HG03108 (cell line): ENCODE results near the gene WNT5B.

Source experiments
- ATAC-seq: cut with Tn5 transposase; IDR thresholded peaks from one replicate; pipeline ENCODE4 v1.9.1; 2021; ENCODE audit warnings: moderate library complexity; ENCODE audit not compliant: unreplicated experiment

WNT5B gene

DNA sequence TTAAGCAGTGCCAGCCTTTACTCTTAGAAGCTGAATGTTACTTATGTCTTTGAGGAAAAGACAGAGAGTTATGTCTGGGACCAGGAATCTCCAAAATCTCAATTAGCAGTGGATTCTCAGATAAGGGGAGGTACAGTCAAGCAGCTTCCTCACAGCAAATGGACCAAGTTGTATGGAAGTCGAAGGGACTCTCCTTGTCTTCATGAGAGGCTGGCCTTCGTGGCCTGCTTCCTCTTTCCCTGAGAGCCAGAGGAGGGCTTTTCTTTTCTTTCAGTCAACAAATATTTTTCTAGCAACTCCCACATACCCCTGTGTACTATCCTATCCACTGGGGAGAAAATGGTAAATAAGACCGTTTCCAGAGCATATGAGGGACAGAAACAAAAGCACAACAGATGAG is 6.6 kb upstream of the WNT5B start:
- ATAC-seq, result no peak

DNA sequence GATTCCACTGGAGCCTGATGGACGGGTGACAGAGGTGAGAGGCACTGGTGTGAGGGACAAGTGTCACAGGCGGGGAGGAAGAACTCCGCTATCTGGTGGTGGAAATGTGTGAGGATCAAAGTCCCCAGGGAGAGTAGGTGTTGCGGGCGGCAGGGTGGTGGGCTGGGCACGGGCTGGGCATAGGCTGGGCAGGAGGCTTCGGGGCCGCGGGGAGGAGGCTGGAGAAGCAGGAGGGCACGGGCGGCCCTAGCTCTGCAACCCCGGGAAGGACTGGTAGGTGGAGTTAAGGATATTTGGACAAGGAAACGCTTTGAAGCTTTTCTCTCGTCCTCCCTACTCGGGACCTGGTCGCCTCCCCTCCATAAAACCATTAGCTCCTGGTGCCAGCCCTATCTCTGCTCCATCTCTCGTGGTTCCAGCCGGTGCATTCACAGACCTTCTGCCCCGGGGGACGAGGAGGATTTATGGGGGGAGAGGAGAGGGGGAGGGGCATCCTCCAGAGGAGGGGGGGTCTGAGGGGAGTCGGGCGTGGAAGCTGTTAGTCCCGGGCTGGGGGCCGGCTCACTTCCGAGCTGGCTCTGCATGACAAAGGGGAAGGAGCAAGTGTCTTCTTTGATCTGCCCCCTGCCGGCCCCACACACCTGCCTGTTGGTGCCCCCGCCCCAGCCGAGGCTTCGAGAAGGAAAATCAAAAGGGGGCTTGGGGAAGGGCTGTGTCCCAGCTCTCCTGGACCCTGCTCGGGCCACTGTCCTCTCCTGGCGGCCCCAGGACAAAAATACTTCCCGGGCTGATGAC is 504 bp downstream of the WNT5B start:
- no peak for ATAC-seq

DNA sequence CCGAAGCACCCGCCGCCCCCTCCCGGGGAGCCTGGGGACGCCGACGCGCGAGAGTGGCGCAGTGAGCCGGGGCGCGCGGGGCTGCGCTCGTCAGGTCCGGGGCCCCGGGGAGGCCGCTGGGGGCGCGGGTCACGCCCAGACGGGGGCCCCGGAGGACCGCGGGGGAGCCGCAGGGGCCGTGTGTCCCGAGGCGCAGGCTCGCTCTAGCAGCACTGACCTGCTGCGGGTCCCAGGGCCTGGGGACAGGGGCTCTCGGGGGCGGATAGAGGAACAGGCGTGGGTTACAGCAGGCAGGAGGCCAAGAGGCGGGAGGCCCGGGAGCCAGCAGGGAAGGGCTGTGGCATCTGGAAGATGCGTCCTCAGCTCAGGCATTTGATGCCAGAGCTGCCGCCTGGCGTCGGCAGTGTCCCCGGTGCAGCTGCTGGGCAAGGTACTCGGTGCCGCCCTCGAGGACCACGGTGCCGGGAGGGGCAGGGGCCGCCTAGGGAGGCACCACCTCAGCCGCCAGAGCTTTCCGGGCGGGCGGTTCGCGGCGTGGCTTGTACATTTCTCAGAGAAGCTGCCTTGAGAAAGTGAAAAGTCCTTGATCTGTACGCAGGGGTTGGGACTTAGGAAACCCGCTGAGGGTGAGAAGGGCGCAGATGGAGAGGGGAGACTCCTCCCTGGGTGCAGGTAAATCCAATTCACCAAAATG is 1.2 kb downstream of the WNT5B start:
- no peak for ATAC-seq

DNA sequence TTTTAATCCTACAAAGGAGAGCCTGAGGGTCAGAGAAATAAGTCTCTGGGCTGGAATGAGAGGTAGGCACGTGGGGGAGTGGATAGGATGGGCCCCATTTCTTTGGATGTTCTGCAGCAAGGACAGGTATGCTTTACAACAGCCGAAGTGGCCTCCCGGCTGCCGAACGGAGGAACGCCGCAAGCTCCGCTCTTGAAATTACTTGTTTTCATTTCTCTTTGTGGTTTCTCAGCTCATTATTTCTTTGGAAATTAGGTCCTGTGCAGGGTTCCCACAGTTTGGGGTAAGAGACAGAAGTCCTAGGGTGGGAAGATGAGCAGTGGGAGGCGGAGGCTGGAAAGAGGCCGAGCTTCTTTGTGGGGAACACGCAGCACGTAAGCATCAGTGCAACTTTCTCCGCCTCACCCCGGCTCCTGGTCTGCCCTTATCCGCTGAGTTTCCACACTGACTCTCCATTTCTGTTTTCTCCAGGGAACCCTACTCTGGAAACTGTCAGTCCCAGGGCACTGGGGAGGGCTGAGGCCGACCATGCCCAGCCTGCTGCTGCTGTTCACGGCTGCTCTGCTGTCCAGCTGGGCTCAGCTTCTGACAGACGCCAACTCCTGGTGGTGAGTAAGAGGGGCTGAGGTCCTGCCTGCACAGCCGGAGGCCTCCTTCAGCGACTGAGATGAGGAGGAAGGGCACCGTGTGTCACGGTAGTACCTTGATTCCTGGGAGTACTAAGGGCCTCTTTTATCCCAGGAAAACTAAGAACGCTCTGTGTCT is 2.0 kb downstream of the WNT5B start:
- no peak for ATAC-seq

DNA sequence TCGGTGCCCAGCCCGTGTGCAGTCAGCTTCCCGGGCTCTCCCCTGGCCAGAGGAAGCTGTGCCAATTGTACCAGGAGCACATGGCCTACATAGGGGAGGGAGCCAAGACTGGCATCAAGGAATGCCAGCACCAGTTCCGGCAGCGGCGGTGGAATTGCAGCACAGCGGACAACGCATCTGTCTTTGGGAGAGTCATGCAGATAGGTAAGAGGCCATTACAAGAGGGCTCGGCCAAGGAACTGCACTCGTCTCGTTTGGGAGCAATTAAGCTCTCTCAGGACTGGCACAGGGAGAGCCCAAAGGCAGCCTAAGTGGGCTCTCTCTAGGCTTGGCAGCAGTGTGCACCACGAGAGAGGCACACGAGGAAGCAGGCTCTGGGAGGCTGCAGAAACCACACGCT is 3.7 kb downstream of the WNT5B start:
- no peak for ATAC-seq

DNA sequence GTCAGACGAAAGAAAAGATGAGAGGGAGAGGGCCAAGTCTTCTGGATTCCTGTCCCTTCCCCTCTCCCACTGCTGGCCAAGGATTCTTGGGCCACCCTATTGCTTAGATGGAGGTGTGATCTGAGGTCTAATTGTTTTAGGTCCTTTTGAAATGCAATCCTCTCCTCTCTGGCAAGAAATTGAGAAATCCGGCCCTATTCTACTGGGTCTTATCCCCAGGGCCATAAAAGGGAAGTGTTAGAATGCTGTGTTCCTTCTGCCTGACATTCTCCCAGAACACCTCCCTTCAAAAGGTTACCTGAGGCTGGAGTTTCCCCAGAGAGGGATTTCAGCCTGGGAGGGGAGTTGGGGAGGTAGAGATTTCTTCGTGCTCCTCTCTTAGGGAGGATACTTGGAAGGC is 4.4 kb downstream of the WNT5B start:
- no peak for ATAC-seq

DNA sequence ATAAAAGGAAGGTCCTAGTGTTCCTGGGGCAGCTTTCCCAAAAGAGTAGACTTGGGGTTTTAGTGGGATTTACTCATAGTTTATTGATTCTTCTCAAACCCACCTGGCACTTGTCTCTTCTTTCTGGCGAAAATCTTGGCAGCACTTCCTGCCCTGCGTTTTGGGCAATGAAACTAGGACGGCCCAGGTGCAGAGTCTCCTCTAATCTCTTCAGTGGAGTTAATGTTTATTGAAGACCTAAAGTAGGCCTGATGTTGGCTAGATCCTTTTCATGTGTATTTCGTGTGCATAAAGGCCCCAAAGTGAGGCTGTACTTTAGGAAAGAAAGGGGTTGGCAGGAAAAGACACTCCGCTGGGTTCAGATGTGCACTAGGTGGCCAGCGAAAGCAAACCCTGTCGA is 5.1 kb downstream of the WNT5B start:
- ATAC-seq, result no peak

DNA sequence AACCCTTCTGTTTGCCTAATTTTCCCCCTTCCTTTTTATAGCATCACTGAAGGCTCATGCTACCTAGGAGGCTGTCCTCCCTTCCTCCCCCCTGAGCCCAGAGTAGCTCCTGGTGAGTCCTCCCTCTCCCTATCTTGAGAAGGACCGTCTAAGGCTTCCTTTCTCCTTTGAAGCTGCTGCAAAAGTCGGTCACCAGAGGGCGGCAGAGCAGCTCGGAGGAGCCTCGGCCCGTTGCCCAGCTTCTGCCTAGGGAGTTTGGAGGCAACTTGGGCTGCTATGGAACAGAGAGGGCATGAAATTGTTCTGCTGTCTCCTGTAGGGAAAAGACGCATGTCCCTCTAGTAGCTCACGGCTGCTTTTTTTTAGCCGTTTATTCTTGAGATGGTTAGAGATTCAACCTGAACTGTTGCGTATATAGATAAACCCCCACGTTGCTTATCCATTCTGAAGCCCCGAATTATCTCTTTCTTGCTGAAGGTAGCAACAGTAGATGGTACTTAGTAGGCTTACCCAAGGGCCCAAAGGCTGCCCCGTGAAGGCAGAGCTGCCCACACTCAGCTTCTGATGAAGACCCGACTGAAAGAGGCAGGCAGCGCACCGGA is 5.7 kb downstream of the WNT5B start:
- no peak for ATAC-seq

DNA sequence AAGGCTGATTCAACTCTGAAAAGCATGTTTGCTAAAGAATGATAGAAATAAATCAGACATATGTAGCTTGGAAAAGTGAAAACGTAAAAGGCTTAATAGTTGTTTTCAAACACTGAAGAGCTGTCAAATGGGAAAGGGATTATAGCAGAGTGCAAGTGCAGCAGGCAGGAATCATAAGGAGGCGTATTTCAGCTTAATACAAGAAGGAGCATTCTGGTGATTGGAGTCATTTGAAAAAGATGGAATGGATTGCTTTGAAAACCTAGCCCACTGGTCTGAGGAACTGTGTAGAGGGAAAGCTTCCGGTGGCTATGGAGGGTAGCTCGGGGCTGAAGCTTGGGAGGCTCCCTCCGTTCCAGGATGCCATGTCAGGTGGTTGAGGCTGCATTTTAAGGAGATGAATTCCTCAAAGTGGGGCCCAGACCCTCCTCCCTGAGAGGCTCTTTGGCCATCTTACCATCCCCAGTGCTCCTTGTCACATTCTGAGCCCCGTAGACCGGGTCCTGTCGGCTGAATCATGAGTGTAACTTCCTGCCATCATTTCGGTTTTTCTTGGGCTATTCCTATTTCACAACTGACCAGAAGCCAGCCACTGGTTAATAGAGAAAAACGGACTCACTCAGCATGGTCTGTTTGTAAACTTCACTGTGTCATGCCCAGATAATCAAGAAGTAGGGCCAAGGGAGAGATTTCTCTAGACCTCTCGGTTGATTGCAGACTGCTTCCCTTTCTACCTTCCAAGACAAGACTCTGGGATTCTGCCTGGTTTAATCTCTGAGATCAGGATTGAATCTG is 6.5 kb downstream of the WNT5B start:
- ATAC-seq, result no peak

DNA sequence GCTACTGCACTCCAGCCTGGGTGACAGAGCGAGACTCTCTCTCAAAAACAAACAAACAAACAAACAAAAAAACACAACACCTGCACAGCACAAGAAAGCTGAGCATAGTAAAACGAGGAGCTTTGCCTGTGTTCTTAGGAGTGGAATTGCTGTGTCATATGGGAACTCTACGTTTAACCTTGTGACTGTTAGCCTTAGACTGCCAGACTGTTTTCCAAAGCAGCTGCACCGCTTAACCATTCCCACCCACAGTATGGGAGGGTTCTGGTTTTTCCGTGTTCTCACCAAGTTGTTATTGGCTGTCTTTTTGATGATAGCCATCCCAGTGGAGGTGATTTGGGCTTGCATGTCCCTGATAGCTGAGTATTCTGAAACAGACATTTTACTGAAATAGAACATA is 9.2 kb downstream of the WNT5B start:
- no peak for ATAC-seq

DNA sequence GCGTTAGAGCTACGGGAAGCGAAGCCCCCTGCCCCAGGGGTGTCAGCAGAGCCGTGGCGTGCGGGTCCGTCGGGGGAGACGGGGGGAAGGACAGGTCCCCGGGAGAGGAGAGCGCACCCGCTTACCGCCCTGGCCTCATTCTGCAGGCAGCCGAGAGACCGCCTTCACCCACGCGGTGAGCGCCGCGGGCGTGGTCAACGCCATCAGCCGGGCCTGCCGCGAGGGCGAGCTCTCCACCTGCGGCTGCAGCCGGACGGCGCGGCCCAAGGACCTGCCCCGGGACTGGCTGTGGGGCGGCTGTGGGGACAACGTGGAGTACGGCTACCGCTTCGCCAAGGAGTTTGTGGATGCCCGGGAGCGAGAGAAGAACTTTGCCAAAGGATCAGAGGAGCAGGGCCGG is 10.5 kb downstream of the WNT5B start:
- no peak for ATAC-seq

DNA sequence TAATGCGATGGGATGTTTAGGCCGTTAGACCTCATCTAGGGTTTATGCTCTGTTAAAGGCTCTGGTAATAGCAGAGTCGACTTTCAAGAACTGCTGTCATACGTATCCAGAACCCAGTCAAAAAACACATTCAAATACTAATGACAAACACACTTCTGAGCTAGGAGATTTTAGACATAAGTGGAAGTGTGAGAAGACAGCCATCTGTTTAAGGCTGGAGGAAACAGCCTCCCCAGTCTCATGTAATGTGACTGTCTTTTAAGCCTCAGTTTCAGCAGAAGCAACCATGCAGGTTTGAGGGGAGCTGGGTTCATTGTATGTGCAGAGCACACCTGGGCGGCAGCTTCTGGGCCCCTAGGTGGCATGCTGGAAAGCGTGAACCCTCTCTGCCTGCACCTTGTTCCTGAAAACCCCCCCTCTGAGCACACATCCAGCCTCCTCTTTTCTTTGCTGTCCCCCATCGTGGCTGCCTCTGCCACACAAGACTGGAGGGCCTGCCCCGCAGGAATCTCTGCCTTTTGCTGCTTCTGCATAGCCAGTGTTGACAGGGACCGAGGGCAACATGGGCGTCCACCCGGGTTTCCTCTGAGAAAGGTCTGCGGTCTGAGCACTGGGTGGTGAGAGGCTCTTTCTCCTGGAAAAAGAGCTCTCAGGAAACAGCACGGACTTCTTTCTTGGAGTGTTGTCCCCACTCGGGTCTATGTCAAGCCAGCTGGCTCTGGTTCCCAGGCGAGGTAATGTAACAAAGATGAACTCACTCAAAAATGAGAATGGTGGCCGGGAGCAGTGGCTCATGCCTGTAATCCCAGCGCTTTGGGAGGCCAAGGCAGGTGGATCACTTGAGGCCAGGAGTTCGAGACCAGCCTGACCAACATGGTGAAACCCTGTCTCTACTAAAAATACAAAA is 11.6 kb downstream of the WNT5B start:
- ATAC-seq, result no peak

DNA sequence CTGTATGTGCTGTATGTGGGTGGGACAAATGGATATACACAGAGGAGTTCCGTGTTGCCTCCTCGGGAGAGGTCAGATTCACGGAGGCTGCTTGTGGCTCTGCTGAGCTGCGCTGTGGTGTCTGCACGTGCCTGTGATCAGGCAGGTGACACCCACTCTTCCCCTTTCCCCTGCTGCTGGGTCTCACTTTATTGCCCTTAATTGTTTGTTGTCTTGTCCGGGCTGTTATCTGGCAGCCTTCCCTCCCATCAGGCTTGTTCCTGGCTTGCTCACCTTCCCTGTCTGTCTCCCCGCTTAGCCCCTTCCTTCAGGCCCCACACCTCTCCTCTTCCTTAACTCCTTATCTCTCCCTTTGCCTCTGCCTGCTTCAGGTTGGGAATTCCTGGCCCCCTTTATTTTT is 13.5 kb downstream of the WNT5B start:
- ATAC-seq, result no peak

DNA sequence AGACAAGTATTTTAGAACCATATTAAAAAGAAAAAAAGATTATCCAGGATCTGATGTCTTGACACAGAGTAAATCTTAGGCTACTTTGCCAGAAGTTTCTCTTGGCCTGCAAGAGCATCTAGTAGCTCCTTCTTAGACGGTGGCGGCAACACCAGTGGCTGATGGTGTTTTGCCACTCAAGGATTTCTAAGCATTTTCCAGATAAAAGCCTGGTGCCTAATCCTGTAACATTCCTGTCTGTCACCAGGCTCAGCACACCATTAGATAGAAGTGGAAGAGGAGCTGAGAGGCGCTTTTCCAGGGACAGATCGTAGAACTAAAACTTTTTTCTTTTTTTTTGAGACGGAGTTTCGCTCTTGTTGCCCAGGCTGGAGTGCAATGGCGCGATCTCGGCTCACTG is 14.0 kb downstream of the WNT5B start:
- ATAC-seq, result no peak

DNA sequence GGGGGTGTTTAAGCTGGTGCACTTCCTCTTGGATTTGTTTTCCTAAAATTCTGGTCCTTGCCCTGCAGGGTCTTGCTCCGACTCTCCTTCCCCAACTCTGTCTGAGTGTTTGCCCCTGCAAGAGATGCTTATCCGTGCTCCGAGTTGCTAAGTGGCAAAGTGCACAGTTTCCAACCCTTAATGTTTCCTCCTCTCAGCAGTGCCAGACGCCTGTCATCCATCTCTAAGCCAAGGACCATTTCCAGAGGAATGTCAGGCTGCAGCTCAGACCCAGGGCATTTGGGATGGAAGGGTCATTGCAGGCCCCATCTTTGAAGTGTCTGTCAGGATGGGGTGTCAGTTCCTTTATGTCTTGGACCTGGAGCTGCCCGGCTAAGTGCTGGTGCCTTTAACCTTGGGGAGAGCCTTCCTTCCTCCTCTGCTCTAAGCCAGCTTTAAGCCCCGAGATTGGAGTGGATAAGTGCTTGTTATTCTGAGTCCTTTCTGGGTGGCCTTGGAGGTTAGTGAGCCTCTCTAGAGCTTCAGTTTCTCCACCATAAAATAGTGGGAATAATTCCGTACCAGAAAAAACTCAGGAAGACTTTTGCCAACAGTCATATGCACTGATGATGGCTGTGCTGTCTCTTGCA is 15.0 kb downstream of the WNT5B start:
- no peak for ATAC-seq

DNA sequence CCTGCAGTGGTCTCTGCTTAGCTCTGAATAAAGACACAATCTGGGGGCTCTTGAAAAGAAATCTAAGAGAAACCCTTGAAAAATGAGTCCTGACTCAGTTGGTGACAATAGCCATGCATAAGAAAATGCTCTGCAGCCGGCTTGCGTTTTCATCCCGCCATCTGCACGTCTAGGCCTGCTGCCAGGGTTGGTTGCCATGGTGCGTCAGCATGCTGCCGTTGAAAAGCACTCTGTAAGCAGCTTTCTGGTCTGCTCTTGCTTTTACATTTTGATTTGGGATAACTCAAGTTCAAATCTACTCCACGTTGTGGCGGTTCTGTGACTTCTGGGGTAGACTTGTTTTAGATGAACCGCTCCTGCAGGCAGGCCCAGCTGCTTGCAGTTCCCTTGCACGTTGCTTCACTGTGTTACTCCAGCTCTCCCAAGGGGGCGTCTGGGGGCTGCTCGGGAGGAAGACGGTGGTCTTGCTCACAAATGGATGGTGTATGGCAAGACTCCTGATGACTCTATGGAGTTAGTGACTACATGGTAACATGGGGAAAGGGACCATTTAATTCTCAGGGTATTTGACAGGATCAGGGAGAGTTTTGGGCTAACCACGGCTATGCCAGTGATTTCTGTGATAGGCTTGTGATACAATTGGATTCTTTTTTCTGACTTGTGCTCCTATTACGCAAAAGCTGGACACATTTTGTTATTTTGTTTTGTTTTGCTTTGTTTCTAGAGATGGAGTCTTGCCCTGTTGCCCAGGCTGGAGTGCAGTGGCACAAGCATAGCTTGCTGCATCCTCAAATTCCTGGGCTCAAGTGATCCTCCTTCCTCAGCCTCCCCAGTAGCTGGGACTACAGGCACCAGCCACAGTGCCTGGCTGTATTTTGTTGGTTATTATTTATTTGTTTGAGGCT is 15.8 kb downstream of the WNT5B start:
- no peak for ATAC-seq

DNA sequence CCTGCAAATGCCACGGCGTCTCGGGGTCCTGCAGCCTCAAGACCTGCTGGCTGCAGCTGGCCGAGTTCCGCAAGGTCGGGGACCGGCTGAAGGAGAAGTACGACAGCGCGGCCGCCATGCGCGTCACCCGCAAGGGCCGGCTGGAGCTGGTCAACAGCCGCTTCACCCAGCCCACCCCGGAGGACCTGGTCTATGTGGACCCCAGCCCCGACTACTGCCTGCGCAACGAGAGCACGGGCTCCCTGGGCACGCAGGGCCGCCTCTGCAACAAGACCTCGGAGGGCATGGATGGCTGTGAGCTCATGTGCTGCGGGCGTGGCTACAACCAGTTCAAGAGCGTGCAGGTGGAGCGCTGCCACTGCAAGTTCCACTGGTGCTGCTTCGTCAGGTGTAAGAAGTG is 16.8 kb downstream of the WNT5B start:
- ATAC-seq, result no peak

DNA sequence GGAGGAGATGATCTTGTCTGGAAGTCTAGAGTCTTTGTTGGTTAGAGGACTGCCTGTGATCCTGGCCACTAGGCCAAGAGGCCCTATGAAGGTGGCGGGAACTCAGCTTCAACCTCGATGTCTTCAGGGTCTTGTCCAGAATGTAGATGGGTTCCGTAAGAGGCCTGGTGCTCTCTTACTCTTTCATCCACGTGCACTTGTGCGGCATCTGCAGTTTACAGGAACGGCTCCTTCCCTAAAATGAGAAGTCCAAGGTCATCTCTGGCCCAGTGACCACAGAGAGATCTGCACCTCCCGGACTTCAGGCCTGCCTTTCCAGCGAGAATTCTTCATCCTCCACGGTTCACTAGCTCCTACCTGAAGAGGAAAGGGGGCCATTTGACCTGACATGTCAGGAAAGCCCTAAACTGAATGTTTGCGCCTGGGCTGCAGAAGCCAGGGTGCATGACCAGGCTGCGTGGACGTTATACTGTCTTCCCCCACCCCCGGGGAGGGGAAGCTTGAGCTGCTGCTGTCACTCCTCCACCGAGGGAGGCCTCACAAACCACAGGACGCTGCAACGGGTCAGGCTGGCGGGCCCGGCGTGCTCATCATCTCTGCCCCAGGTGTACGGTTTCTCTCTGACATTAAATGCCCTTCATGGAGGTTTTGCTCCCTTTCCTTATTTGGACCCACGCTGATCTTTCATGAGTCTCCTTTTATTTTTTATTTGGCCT is 17.7 kb downstream of the WNT5B start:
- ATAC-seq, result no peak
